Measurements from ENCODE around the gene LTBP2. TPM values are rescaled to one million over a fixed set of nuclear protein-coding genes. Genes with fewer than 3 reads are reported as not detected.

LTBP2 gene
- total and polyA plus RNA-seq, 2 of the 8 experiments (the other 6 are each of a cell fraction or from before 2014, with no cell fraction given), result 0.48 to 0.89 TPM

- Histone ChIP-seq H2BK15ac (ENCODE audit: low read length) (no peak overlapping the region), H4K8ac (ENCODE audit: extremely low read depth, insufficient read depth, low read length) (no peak overlapping the region), H4K91ac (replicated peaks; ENCODE audit: insufficient read length, low read length) (no peak overlapping the region), H3K36me3 (ENCODE audit: control insufficient read depth in 2 of 4, insufficient read depth in 4 of 4, low read length in 3 of 4) (no peaks in the 10 kb centered on the region), H3K23me2 (ENCODE audit: low read depth, low read length) (no peaks in the 10 kb centered on the region), H4K20me1 (replicated peaks in 1 of 2; ENCODE audit: control insufficient read depth in 1 of 2, insufficient read depth in 2 of 2, low read length in 2 of 2) (no peaks in the 10 kb centered on the region), H2BK12ac (ENCODE audit: low read depth, low read length) (no peak overlapping the region), H3K4ac (replicated peaks; ENCODE audit: insufficient read length, low read depth, low read length) (no peak overlapping the region), H3K4me1 (replicated peaks in 1 of 4; ENCODE audit: control insufficient read depth in 3 of 4, insufficient read depth in 4 of 4, low read length in 3 of 4) (no peaks in the 10 kb centered on the region; a peak in 1 of 7 replicates), H4K5ac (ENCODE audit: insufficient read length, low read depth, low read length) (no peak overlapping the region), H2BK120ac (replicated peaks; ENCODE audit: low read depth, low read length) (no peak overlapping the region), H3K27me3 (replicated peaks in 1 of 4; ENCODE audit: control insufficient read depth in 3 of 4, extremely low read depth in 1 of 4, insufficient read depth in 3 of 4, low read length in 3 of 4) (no peaks in the 10 kb centered on the region), H2BK20ac (ENCODE audit: low read length) (no peak overlapping the region), H3K56ac (replicated peaks; ENCODE audit: insufficient read length, low read depth, low read length) (no peak overlapping the region), H3K4me2 (ENCODE audit: insufficient read depth in 1 of 2, low read depth in 2 of 2, low read length in 2 of 2) (no peak overlapping the region), H2AFZ (ENCODE audit: low read length) (no peak overlapping the region), H3K23ac (ENCODE audit: insufficient read length) (no peak overlapping the region), H3K9ac (replicated peaks in 1 of 4; ENCODE audit: extremely low read depth in 1 of 4, low read depth in 3 of 4, low read length in 3 of 4) (no peak overlapping the region), H3K9me3 (ENCODE audit: insufficient read depth in 2 of 2, low read depth in 1 of 2, low read length in 1 of 2) (no peaks in the 10 kb centered on the region), H3K79me1 (ENCODE audit: low read depth, low read length) (no peaks in the 10 kb centered on the region), H2BK5ac (ENCODE audit: low read depth, low read length) (no peak overlapping the region), H3K79me2 (ENCODE audit: control insufficient read depth in 1 of 2, insufficient read depth in 2 of 2, low read length in 2 of 2) (no peaks in the 10 kb centered on the region), H3K18ac (ENCODE audit: extremely low read depth, low read length) (no peak overlapping the region), H2AK5ac (ENCODE audit: low read depth, low read length) (no peak overlapping the region), H3K14ac (ENCODE audit: insufficient read length) (no peak overlapping the region), H3K27ac (ENCODE audit: low read depth, low read length) (no peak overlapping the region), H3K4me3 (ENCODE audit: extremely low read depth in 1 of 4, insufficient read depth in 2 of 4, low read depth in 3 of 4, low read length in 4 of 4) (no peak overlapping the region)
- FAIRE-seq, result no peak
- 85% methylated on average over 3 of the region's 4 CpGs; no CpG with 5 or more reads in 1 of the 2 experiments for WGBS, 2 experiments (ENCODE audit: extremely low coverage in 1 of 2, insufficient coverage in 1 of 2, insufficient read length in 1 of 2, insufficient replicate concordance in 2 of 2, low coverage in 1 of 2, low lambda C conversion rate in 2 of 2, missing lambda C conversion rate in 1 of 2)
- ChIA-PET POLR2A (ENCODE audit: partially characterized antibody) (no interaction called here), CTCF (ENCODE audit: partially characterized antibody) (interaction anchor here (0.7 to 2.3 kb wide), 9 partner anchors 8 to 70 kb away, joined by 3 to 8 read pairs (median 5); no protein-coding TSS in a partner anchor)
- no peak for DNase-seq (ENCODE audit: low read depth in 1 of 2, low spot score in 2 of 2)
- no peak for TF ChIP-seq SIX5 (IDR thresholded peaks at IDR 0.05; ENCODE audit: low read depth, low read length)
- no peak for TF ChIP-seq SIRT6 (IDR thresholded peaks at IDR 0.05; ENCODE audit: low read length)
Measured at GRCh38 chr14:74539503-74539902, 72.5 kb downstream of the LTBP2 start.

Data from H1 (cell line).